Lung (tissue), 12 donors: ENCODE measurements around the gene CDC14A. TPM values are rescaled to one million over a fixed set of nuclear protein-coding genes. Genes with fewer than 3 reads are reported as not detected.
A peak's percentile ranks its signal among the peaks of the same experiment; 100 is the strongest.

Experiments used
- ATAC-seq: fragments of 200-7000 bp; cut with Tn5 transposase; one replicate; pipeline ENCODE4 v1.9.1; 2020; ENCODE audit warnings: moderate number of reproducible peaks; ENCODE audit not compliant: insufficient read depth, low FRiP score
- DNase-seq, 3 donors: peaks; one replicate each; pipeline ENCODE4 v3.0.0-alpha.2; 2013 to 2017
- H3K27ac ChIP-seq, 2 donors: one replicate each; pipeline ENCODE4 v1.5.1; 2013; ENCODE audit warnings: mild to moderate bottlenecking in 2 of 2, moderate library complexity in 2 of 2, control low read depth in 1 of 2, inconsistent platforms in 1 of 2, low read depth in 1 of 2, low read length in 1 of 2
- H3K27me3 ChIP-seq, 3 donors: one replicate each; pipeline ENCODE4 v1.5.1; 2013; ENCODE audit warnings: low read length in 2 of 3; ENCODE audit not compliant: control insufficient read depth in 3 of 3, insufficient read depth in 3 of 3
- H3K36me3 ChIP-seq, 4 donors: one replicate each; pipeline ENCODE4 v1.5.1; 2013; ENCODE audit warnings: low read length in 4 of 4, mild to moderate bottlenecking in 1 of 4, moderate library complexity in 1 of 4; ENCODE audit not compliant: control insufficient read depth in 4 of 4, insufficient read depth in 4 of 4
- H3K4me1 ChIP-seq, 5 donors: one replicate each; pipeline ENCODE4 v1.5.1; 2013; ENCODE audit warnings: low read length in 5 of 5, mild to moderate bottlenecking in 2 of 5, moderate library complexity in 1 of 5; ENCODE audit not compliant: control insufficient read depth in 5 of 5, insufficient read depth in 5 of 5
- H3K4me3 ChIP-seq: one replicate; pipeline ENCODE4 v1.5.1; 2013; ENCODE audit warnings: mild to moderate bottlenecking, control low read depth, moderate library complexity
- H3K9ac ChIP-seq, 2 donors: one replicate each; pipeline ENCODE4 v1.5.1; 2013; ENCODE audit warnings: low read length in 2 of 2, control low read depth in 1 of 2; ENCODE audit not compliant: insufficient read depth in 1 of 2
- H3K9me3 ChIP-seq, 4 donors: one replicate each; pipeline ENCODE4 v1.5.1; 2013; ENCODE audit warnings: low read length in 3 of 4, mild to moderate bottlenecking in 1 of 4, moderate library complexity in 1 of 4; ENCODE audit not compliant: control insufficient read depth in 4 of 4, insufficient read depth in 3 of 4
- CTCF ChIP-seq: IDR thresholded peaks from 2 replicates; pipeline ENCODE4 v1.5.1; 2012; ENCODE audit warnings: mild to moderate bottlenecking; ENCODE audit errors: control extremely low read depth, extremely low read depth
- WGBS, 2 donors: extraction: QIAGEN DNeasy Blood & Tissue Kit; methylation state at CpG; one replicate each; pipeline ENCODE4 v1.1.7; 2013; 5-methylcytosine and 5-hydroxymethylcytosine counted together
- polyA plus RNA-seq, 2 donors: library from polyadenylated mRNA; stranded (reverse); fragments of 200-250 nt; gene quantifications; one replicate each; pipeline ENCODE4 v1.2.1, GENCODE V29; 2013
- total RNA-seq, 2 donors: library from RNA; depleted of rRNA in 1 of 2; stranded (reverse); fragments of >200 nt in 1 of 2; gene quantifications; one replicate each; pipeline ENCODE4 v1.2.1, GENCODE V29; 2014 to 2021
- donor health status: control.
- donor health status: control.
- donor health status: Bipolar disorder and iron deficiency.
- donor health status: healthy.
- donor health status: DM: yes; HTN: yes; CAD: no.

The CDC14A gene
- total and polyA plus RNA-seq, 4 donors = 3.6 to 45.4 (median 12.1) TPM

GRCh38 chr1:100463791-100464424 is 111.6 kb downstream of the CDC14A start:
- DNase-seq = peak; percentile 61 to 83 (median 77)
- Histone ChIP-seq H3K4me1 (peaks cover 0 to 22% (median 4%) of the 10 kb centered on the region in 5 donors), H3K4me3 (no peak overlapping the region), H3K9me3 (no peaks in the 10 kb centered on the region), H3K36me3 (peaks cover 3 to 9% (median 6%) of the 10 kb centered on the region in 4 donors), H3K9ac (no peak overlapping the region), H3K27me3 (no peaks in the 10 kb centered on the region), H3K27ac (no peak overlapping the region)
- peak; percentile 68 for ATAC-seq
- TF ChIP-seq CTCF = peak; percentile 29
- 17 to 33% methylated on average over 10 of the region's 10 CpGs for WGBS, 2 donors

- H3K36me3 ChIP-seq = peaks cover 0 to 9% (median 3%) of the 10 kb centered on the region in 4 donors
- no peaks in the 10 kb centered on the region for H3K27me3 ChIP-seq
- peaks cover 0 to 6% (median 4%) of the 10 kb centered on the region in 5 donors for H3K4me1 ChIP-seq
- WGBS, 2 donors = 100% methylated on average over 1 of the region's 1 CpG
- no peak overlapping the region for H3K27ac ChIP-seq
- H3K9me3 ChIP-seq = no peaks in the 10 kb centered on the region
- DNase-seq (no peak), ATAC-seq (no peak)
- TF ChIP-seq CTCF = no peak
- H3K4me3 ChIP-seq = no peak overlapping the region
- no peak overlapping the region for H3K9ac ChIP-seq
Observed at GRCh38 chr1:100469578-100469977, 117.3 kb downstream of the CDC14A start.

GRCh38 chr1:100474834-100475233 is 122.5 kb downstream of the CDC14A start:
- H3K36me3 ChIP-seq = peaks cover 0 to 5% (median 0%) of the 10 kb centered on the region in 4 donors
- H3K27ac ChIP-seq = no peak overlapping the region
- ATAC-seq (no peak), DNase-seq (peak in 1 of 3 donors; percentile 48)
- no peak overlapping the region for H3K9ac ChIP-seq
- TF ChIP-seq CTCF = no peak
- H3K4me1 ChIP-seq = peaks cover 0 to 15% (median 6%) of the 10 kb centered on the region in 5 donors
- no peak overlapping the region for H3K4me3 ChIP-seq
- H3K9me3 ChIP-seq = no peaks in the 10 kb centered on the region
- H3K27me3 ChIP-seq = no peaks in the 10 kb centered on the region
